ENCODE results near the gene RELB. TPM values are rescaled to one million over a fixed set of nuclear protein-coding genes. Genes with fewer than 3 reads are reported as not detected.

Gene RELB
- polyA plus RNA-seq, 2 donors, result 7.2 TPM

- H3K27me3 ChIP-seq (ENCODE audit: control insufficient read depth in 1 of 2, insufficient read depth in 2 of 2, low read length in 2 of 2), result no peaks in the 10 kb centered on the region
- peaks cover 4 to 8% of the 10 kb centered on the region in 2 donors for H3K36me3 ChIP-seq (ENCODE audit: control insufficient read depth in 2 of 2, insufficient read depth in 2 of 2, low read length in 1 of 2)
- H3K27ac ChIP-seq (ENCODE audit: low read depth in 2 of 2, low read length in 1 of 2), result no peak overlapping the region
- H3K4me1 ChIP-seq (ENCODE audit: control insufficient read depth in 2 of 2, insufficient read depth in 2 of 2, low read length in 1 of 2), result peaks cover 9 to 13% of the 10 kb centered on the region in 2 donors
- no peaks in the 10 kb centered on the region for H3K9me3 ChIP-seq (ENCODE audit: control insufficient read depth in 2 of 2, insufficient read depth in 1 of 2, low read depth in 1 of 2, low read length in 1 of 2)
- WGBS, 2 donors, result 96 to 97% methylated on average over 6 of the region's 6 CpGs
- H3K4me3 ChIP-seq (ENCODE audit: low read depth in 1 of 2, low read length in 2 of 2), result no peak overlapping the region
Observed at GRCh38 chr19:45035755-45036154, 34.5 kb downstream of the RELB start.

- H3K4me1 ChIP-seq (ENCODE audit: control insufficient read depth in 2 of 2, insufficient read depth in 2 of 2, low read length in 1 of 2), result peaks cover 9 to 13% of the 10 kb centered on the region in 2 donors
- H3K27me3 ChIP-seq (ENCODE audit: control insufficient read depth in 1 of 2, insufficient read depth in 2 of 2, low read length in 2 of 2), result no peaks in the 10 kb centered on the region
- H3K4me3 ChIP-seq (ENCODE audit: low read depth in 1 of 2, low read length in 2 of 2), result no peak overlapping the region
- no peaks in the 10 kb centered on the region for H3K9me3 ChIP-seq (ENCODE audit: control insufficient read depth in 2 of 2, insufficient read depth in 1 of 2, low read depth in 1 of 2, low read length in 1 of 2)
- WGBS, 2 donors, result 92 to 93% methylated on average over 37 of the region's 37 CpGs
- no peak overlapping the region for H3K27ac ChIP-seq (ENCODE audit: low read depth in 2 of 2, low read length in 1 of 2)
- peaks cover 3 to 15% of the 10 kb centered on the region in 2 donors for H3K36me3 ChIP-seq (ENCODE audit: control insufficient read depth in 2 of 2, insufficient read depth in 2 of 2, low read length in 1 of 2)
Observed at GRCh38 chr19:45037393-45038169, 36.3 kb downstream of the RELB start.

GRCh38 chr19:45038931-45039893 lies 37.9 kb downstream of the RELB start, which contains the start of gene CLASRP:
TSS of gene CLASRP (plus strand) at chr19:45039045. CDS start at chr19:45040213, 1,168 bp downstream.
- H3K4me3 ChIP-seq (ENCODE audit: low read depth in 1 of 2, low read length in 2 of 2), result peak within 1 kb of the TSS; percentile 76 to 89
- no peaks in the 10 kb centered on the region for H3K27me3 ChIP-seq (ENCODE audit: control insufficient read depth in 1 of 2, insufficient read depth in 2 of 2, low read length in 2 of 2)
- H3K36me3 ChIP-seq (ENCODE audit: control insufficient read depth in 2 of 2, insufficient read depth in 2 of 2, low read length in 1 of 2), result peaks cover 3 to 20% of the 10 kb centered on the region in 2 donors
- H3K27ac ChIP-seq (ENCODE audit: low read depth in 2 of 2, low read length in 1 of 2), result peak within 1 kb of the TSS; percentile 98 to 99
- H3K4me1 ChIP-seq (ENCODE audit: control insufficient read depth in 2 of 2, insufficient read depth in 2 of 2, low read length in 1 of 2), result peaks cover 9 to 13% of the 10 kb centered on the region in 2 donors
- WGBS, 2 donors, result 1 to 2% methylated on average over 59 to 62 of the region's 62 CpGs
- no peaks in the 10 kb centered on the region for H3K9me3 ChIP-seq (ENCODE audit: control insufficient read depth in 2 of 2, insufficient read depth in 1 of 2, low read depth in 1 of 2, low read length in 1 of 2)

GRCh38 chr19:45040059-45040771 lies 39.0 kb downstream of the RELB start:
- no peaks in the 10 kb centered on the region for H3K27me3 ChIP-seq (ENCODE audit: control insufficient read depth in 1 of 2, insufficient read depth in 2 of 2, low read length in 2 of 2)
- peak overlapping the region in 1 of 2 donors; percentile 76 for H3K4me3 ChIP-seq (ENCODE audit: low read depth in 1 of 2, low read length in 2 of 2)
- H3K36me3 ChIP-seq (ENCODE audit: control insufficient read depth in 2 of 2, insufficient read depth in 2 of 2, low read length in 1 of 2), result peaks cover 8 to 28% of the 10 kb centered on the region in 2 donors
- H3K4me1 ChIP-seq (ENCODE audit: control insufficient read depth in 2 of 2, insufficient read depth in 2 of 2, low read length in 1 of 2), result peaks cover 9 to 13% of the 10 kb centered on the region in 2 donors
- peak overlapping the region in 1 of 2 donors; percentile 24 for H3K27ac ChIP-seq (ENCODE audit: low read depth in 2 of 2, low read length in 1 of 2)
- H3K9me3 ChIP-seq (ENCODE audit: control insufficient read depth in 2 of 2, insufficient read depth in 1 of 2, low read depth in 1 of 2, low read length in 1 of 2), result no peaks in the 10 kb centered on the region
- WGBS, 2 donors, result 70% methylated on average over 19 of the region's 19 CpGs

- H3K36me3 ChIP-seq (ENCODE audit: control insufficient read depth in 2 of 2, insufficient read depth in 2 of 2, low read length in 1 of 2), result peaks cover 8 to 36% of the 10 kb centered on the region in 2 donors
- 79 to 87% methylated on average over 6 of the region's 6 CpGs for WGBS, 2 donors
- no peaks in the 10 kb centered on the region for H3K9me3 ChIP-seq (ENCODE audit: control insufficient read depth in 2 of 2, insufficient read depth in 1 of 2, low read depth in 1 of 2, low read length in 1 of 2)
- H3K27ac ChIP-seq (ENCODE audit: low read depth in 2 of 2, low read length in 1 of 2), result no peak overlapping the region
- H3K4me1 ChIP-seq (ENCODE audit: control insufficient read depth in 2 of 2, insufficient read depth in 2 of 2, low read length in 1 of 2), result peaks cover 13 to 17% of the 10 kb centered on the region in 2 donors
- no peak overlapping the region for H3K4me3 ChIP-seq (ENCODE audit: low read depth in 1 of 2, low read length in 2 of 2)
- H3K27me3 ChIP-seq (ENCODE audit: control insufficient read depth in 1 of 2, insufficient read depth in 2 of 2, low read length in 2 of 2), result no peaks in the 10 kb centered on the region
Observed at GRCh38 chr19:45041125-45041524, 39.9 kb downstream of the RELB start.

- no peaks in the 10 kb centered on the region for H3K27me3 ChIP-seq (ENCODE audit: control insufficient read depth in 1 of 2, insufficient read depth in 2 of 2, low read length in 2 of 2)
- peaks cover 5 to 36% of the 10 kb centered on the region in 2 donors for H3K36me3 ChIP-seq (ENCODE audit: control insufficient read depth in 2 of 2, insufficient read depth in 2 of 2, low read length in 1 of 2)
- no peak overlapping the region for H3K4me3 ChIP-seq (ENCODE audit: low read depth in 1 of 2, low read length in 2 of 2)
- 51 to 70% methylated on average over 14 of the region's 14 CpGs for WGBS, 2 donors
- H3K27ac ChIP-seq (ENCODE audit: low read depth in 2 of 2, low read length in 1 of 2), result no peak overlapping the region
- peaks cover 9 to 10% of the 10 kb centered on the region in 2 donors for H3K4me1 ChIP-seq (ENCODE audit: control insufficient read depth in 2 of 2, insufficient read depth in 2 of 2, low read length in 1 of 2)
- H3K9me3 ChIP-seq (ENCODE audit: control insufficient read depth in 2 of 2, insufficient read depth in 1 of 2, low read depth in 1 of 2, low read length in 1 of 2), result no peaks in the 10 kb centered on the region
Observed at GRCh38 chr19:45045671-45046353, 44.5 kb downstream of the RELB start.

GRCh38 chr19:45046355-45046754 lies 45.1 kb downstream of the RELB start:
- Histone ChIP-seq H3K4me3 (ENCODE audit: low read depth in 1 of 2, low read length in 2 of 2) (no peak overlapping the region), H3K27me3 (ENCODE audit: control insufficient read depth in 1 of 2, insufficient read depth in 2 of 2, low read length in 2 of 2) (no peaks in the 10 kb centered on the region), H3K4me1 (ENCODE audit: control insufficient read depth in 2 of 2, insufficient read depth in 2 of 2, low read length in 1 of 2) (peaks cover 9 to 10% of the 10 kb centered on the region in 2 donors), H3K9me3 (ENCODE audit: control insufficient read depth in 2 of 2, insufficient read depth in 1 of 2, low read depth in 1 of 2, low read length in 1 of 2) (no peaks in the 10 kb centered on the region), H3K27ac (ENCODE audit: low read depth in 2 of 2, low read length in 1 of 2) (no peak overlapping the region), H3K36me3 (ENCODE audit: control insufficient read depth in 2 of 2, insufficient read depth in 2 of 2, low read length in 1 of 2) (peaks cover 5 to 34% of the 10 kb centered on the region in 2 donors)
- WGBS, 2 donors, result 79 to 89% methylated on average over 7 of the region's 7 CpGs

- no peaks in the 10 kb centered on the region for H3K9me3 ChIP-seq (ENCODE audit: control insufficient read depth in 2 of 2, insufficient read depth in 1 of 2, low read depth in 1 of 2, low read length in 1 of 2)
- H3K27ac ChIP-seq (ENCODE audit: low read depth in 2 of 2, low read length in 1 of 2), result no peak overlapping the region
- no peaks in the 10 kb centered on the region for H3K27me3 ChIP-seq (ENCODE audit: control insufficient read depth in 1 of 2, insufficient read depth in 2 of 2, low read length in 2 of 2)
- no peak overlapping the region for H3K4me3 ChIP-seq (ENCODE audit: low read depth in 1 of 2, low read length in 2 of 2)
- H3K4me1 ChIP-seq (ENCODE audit: control insufficient read depth in 2 of 2, insufficient read depth in 2 of 2, low read length in 1 of 2), result peaks cover 11 to 14% of the 10 kb centered on the region in 2 donors
- H3K36me3 ChIP-seq (ENCODE audit: control insufficient read depth in 2 of 2, insufficient read depth in 2 of 2, low read length in 1 of 2), result peaks cover 5 to 26% of the 10 kb centered on the region in 2 donors
- 76 to 77% methylated on average over 7 of the region's 7 CpGs for WGBS, 2 donors
Observed at GRCh38 chr19:45047188-45047797, 46.0 kb downstream of the RELB start.
